Measurements from ENCODE around the gene CGB1.

CGB1 gene

DNA sequence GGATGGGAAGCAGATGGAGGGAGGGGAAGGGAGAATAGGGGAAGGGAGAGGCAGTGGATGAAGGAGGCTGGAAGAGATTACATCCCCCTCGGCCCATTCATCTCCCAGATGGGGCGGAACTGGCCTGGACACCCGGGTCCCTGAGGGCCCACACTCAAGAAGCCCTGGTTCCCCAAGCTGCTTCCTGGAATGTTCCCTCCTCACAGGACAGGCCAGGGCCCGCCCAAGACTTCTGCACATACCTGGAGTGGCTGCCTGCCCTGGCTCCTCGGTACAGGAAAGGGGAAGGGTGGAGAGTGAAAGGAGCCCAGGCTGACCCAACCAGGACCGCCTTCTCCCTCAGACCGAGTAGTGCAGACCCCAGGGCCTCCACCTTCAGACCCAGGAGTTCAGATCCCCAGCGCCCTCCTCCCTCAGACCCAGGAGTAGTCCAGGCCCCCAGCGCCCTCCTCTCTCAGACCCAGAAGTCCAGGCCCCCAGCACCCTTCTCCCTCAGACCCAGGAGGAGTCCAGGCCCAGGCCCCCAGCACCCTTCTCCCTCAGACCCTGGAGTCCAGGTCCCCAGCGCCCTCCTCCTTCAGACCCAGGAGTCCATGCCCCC is 27.4 kb upstream of the CGB1 start:
- no peaks in the 10 kb centered on the region for H3K36me3 ChIP-seq (ENCODE audit: control insufficient read depth in 2 of 2, insufficient read depth in 1 of 2, low read length in 2 of 2)
- CTCF ChIA-PET: interaction anchor here (1.4 kb wide), 1 partner anchor 64 kb away, joined by 4 read pairs; no protein-coding TSS in a partner anchor
- H3K4me1 ChIP-seq (ENCODE audit: control insufficient read depth, insufficient read depth, low read length): peaks cover 6% of the 10 kb centered on the region
- POLR2A ChIA-PET: interaction anchor here (1.0 to 2.0 kb wide), 3 partner anchors 8 to 252 kb away, joined by 3 to 12 read pairs (median 8); partner anchors contain the start of genes GYS1 and RUVBL2
- no peaks in the 10 kb centered on the region for H3K9me3 ChIP-seq (ENCODE audit: control insufficient read depth, insufficient read depth, low read depth, low read length)
- H3K4me3 ChIP-seq (ENCODE audit: low read depth, low read length): no peak overlapping the region
- TF ChIP-seq WT1 (tag by site-specific recombination; IDR thresholded peaks at IDR 0.05) (no peak), ZSCAN16 (tag by site-specific recombination; IDR thresholded peaks at IDR 0.05) (no peak), ZNF585B (tag by site-specific recombination; IDR thresholded peaks at IDR 0.05) (no peak), ZNF335 (tag by site-specific recombination; conservative IDR thresholded peaks at IDR 0.05) (peak; percentile 40), ZNF221 (tag by site-specific recombination; IDR thresholded peaks at IDR 0.05; ENCODE audit: borderline replicate concordance) (no peak), SP7 (tag by site-specific recombination; IDR thresholded peaks at IDR 0.05) (no peak), ZNF174 (tag by site-specific recombination; IDR thresholded peaks at IDR 0.05) (no peak), ZNF658 (tag by site-specific recombination; IDR thresholded peaks at IDR 0.05) (no peak), ZBTB7A (tag by site-specific recombination; IDR thresholded peaks at IDR 0.05; ENCODE audit: low read depth) (no peak), SP2 (tag by site-specific recombination; IDR thresholded peaks at IDR 0.05) (peak; percentile 36), ZNF211 (tag by site-specific recombination; IDR thresholded peaks at IDR 0.05; ENCODE audit: low read depth) (no peak), ZBTB20 (tag by site-specific recombination; IDR thresholded peaks at IDR 0.05) (0 out of 2 replicates have a peak, but pooled peaks have one; percentile 9), ZNF37A (tag by site-specific recombination; IDR thresholded peaks at IDR 0.05) (no peak), ZNF341 (tag by site-specific recombination; IDR thresholded peaks at IDR 0.05; ENCODE audit: low read depth) (no peak), ZNF157 (tag by site-specific recombination; IDR thresholded peaks at IDR 0.05) (no peak), ZNF837 (tag by site-specific recombination; IDR thresholded peaks at IDR 0.05) (no peak)
- no peak overlapping the region for H3K27ac ChIP-seq (ENCODE audit: extremely low read depth, low read depth, low read length)

DNA sequence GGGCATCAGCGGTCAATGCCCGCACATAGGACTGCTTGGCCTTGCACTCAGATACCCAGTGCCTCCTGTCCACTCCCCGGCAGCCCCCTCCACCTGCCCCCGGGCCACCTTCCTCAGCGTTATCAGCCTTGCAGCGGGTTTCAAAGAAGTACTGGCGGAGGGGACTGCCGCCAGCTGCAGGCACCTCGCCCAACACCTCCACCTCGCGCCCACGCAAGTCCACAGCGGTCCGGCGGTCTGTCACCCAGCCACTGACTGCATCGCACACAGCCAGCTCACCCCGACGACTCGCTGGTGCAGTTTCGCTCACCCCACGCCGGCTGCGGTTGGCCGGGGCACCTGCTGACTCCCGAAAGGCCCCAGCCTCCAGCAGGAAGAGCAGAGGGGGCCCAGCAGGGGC is 24.8 kb upstream of the CGB1 start:
- Histone ChIP-seq H3K36me3 (ENCODE audit: control insufficient read depth in 2 of 2, insufficient read depth in 1 of 2, low read length in 2 of 2) (no peaks in the 10 kb centered on the region), H3K27ac (ENCODE audit: extremely low read depth, low read depth, low read length) (no peak overlapping the region), H3K4me1 (ENCODE audit: control insufficient read depth, insufficient read depth, low read length) (peaks cover 2% of the 10 kb centered on the region; the same call in 1 of the 2 replicates), H3K9me3 (ENCODE audit: control insufficient read depth, insufficient read depth, low read depth, low read length) (no peaks in the 10 kb centered on the region), H3K4me3 (ENCODE audit: low read depth, low read length) (no peak overlapping the region)
- ChIA-PET POLR2A (no interaction called here), CTCF (interaction anchor here (0.9 to 3.3 kb wide), 6 partner anchors 9 to 64 kb away, joined by 3 to 18 read pairs (median 8); partner anchors contain the start of gene KCNA7)
- TF ChIP-seq SETDB1 (IDR thresholded peaks at IDR 0.05; ENCODE audit: insufficient read length, low read length) (no peak), ZFHX2 (tag by site-specific recombination; conservative IDR thresholded peaks at IDR 0.05) (peak; percentile 58), EGR2 (tag by site-specific recombination; IDR thresholded peaks at IDR 0.05; ENCODE audit: low read depth) (peak; percentile 66)

DNA sequence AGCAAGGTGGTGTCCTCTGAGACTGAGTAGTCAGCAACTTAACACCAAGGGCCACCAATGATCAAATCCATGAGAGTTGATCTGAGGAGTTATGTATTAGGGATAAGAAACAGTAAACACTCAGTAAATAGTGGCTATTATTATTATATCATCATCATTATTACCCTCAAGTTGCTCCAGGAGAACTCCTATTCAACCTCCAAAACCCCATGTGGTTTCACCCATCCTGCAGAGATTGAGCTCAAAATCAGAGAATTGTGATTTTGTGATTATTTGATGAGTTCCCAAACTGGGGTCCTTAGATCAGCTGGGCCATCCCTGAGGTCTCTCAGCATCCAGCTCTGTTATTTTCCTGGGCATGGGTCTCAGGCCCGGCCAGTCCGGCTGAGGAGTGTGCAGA is 24.3 kb upstream of the CGB1 start:
- TF ChIP-seq ZNF311 (tag by site-specific recombination; IDR thresholded peaks at IDR 0.05; ENCODE audit: borderline replicate concordance) (no peak), ZFP3 (tag by site-specific recombination; IDR thresholded peaks at IDR 0.05; ENCODE audit: low read depth) (peak; percentile 91), ZNF239 (tag by site-specific recombination; IDR thresholded peaks at IDR 0.05) (no peak), ZNF16 (tag by site-specific recombination; IDR thresholded peaks at IDR 0.05; ENCODE audit: low read depth) (no peak)
- H3K4me1 ChIP-seq (ENCODE audit: control insufficient read depth, insufficient read depth, low read length): peaks cover 2% of the 10 kb centered on the region; the same call in 1 of the 2 replicates
- no peaks in the 10 kb centered on the region for H3K36me3 ChIP-seq (ENCODE audit: control insufficient read depth in 2 of 2, insufficient read depth in 1 of 2, low read length in 2 of 2)
- no peak overlapping the region for H3K27ac ChIP-seq (ENCODE audit: extremely low read depth, low read depth, low read length)
- no peaks in the 10 kb centered on the region for H3K9me3 ChIP-seq (ENCODE audit: control insufficient read depth, insufficient read depth, low read depth, low read length)
- no peak overlapping the region for H3K4me3 ChIP-seq (ENCODE audit: low read depth, low read length)
- POLR2A ChIA-PET: no interaction called here
- CTCF ChIA-PET: interaction anchor here (0.9 to 3.3 kb wide), 7 partner anchors 10 to 138 kb away, joined by 3 to 18 read pairs (median 6); partner anchors contain the start of gene KCNA7
